ENCODE results near the gene YLPM1. TPM values are rescaled to one million over a fixed set of nuclear protein-coding genes. Genes with fewer than 3 reads are reported as not detected.

The YLPM1 gene
- total RNA-seq, 1 donor, result 39.8 TPM

DNA sequence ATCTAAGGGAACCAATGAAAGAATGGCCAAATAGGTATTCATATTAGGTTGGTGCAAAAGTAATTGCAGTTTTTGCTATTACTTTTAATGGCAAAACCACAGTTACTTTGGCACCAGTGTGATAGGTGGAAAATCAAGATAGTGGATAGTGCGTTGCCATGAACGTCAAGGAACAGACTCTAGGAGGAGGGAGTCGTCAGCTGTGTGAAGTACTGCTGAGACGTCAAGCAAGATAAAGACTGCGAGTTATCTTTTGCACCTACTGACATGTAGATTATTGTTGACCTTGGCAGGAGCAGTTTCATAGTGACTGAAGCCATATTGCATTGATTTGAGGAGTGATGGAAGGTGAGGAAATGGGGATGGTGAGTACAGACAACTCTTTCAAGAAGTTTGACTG is 8.3 kb downstream of the YLPM1 start:
- no peaks in the 10 kb centered on the region for H3K4me1 ChIP-seq (ENCODE audit: insufficient read depth, low read length)
- H3K79me2 ChIP-seq (ENCODE audit: insufficient read depth, low read length), result peaks cover 85% of the 10 kb centered on the region
- no peak overlapping the region for H2AFZ ChIP-seq (ENCODE audit: low read length)
- no peak overlapping the region for H3K27ac ChIP-seq (ENCODE audit: low read depth, low read length)
- TF ChIP-seq, protein P1, sequence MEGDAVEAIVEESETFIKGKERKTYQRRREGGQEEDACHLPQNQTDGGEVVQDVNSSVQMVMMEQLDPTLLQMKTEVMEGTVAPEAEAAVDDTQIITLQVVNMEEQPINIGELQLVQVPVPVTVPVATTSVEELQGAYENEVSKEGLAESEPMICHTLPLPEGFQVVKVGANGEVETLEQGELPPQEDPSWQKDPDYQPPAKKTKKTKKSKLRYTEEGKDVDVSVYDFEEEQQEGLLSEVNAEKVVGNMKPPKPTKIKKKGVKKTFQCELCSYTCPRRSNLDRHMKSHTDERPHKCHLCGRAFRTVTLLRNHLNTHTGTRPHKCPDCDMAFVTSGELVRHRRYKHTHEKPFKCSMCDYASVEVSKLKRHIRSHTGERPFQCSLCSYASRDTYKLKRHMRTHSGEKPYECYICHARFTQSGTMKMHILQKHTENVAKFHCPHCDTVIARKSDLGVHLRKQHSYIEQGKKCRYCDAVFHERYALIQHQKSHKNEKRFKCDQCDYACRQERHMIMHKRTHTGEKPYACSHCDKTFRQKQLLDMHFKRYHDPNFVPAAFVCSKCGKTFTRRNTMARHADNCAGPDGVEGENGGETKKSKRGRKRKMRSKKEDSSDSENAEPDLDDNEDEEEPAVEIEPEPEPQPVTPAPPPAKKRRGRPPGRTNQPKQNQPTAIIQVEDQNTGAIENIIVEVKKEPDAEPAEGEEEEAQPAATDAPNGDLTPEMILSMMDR (IDR thresholded peaks at IDR 0.05; ENCODE audit: extremely low read depth, low read depth, low read length), result no peak
- H3K9me3 ChIP-seq (ENCODE audit: low read depth, low read length), result no peaks in the 10 kb centered on the region
- H4K20me1 ChIP-seq (ENCODE audit: insufficient read depth, low read length), result peaks cover 49% of the 10 kb centered on the region
- no peak overlapping the region for H3K4me2 ChIP-seq (ENCODE audit: insufficient read depth, low read length)
- H3K4me3 ChIP-seq (ENCODE audit: insufficient read depth, low read length), result no peak overlapping the region
- H3K36me3 ChIP-seq (ENCODE audit: insufficient read depth, low read length), result peaks cover 5% of the 10 kb centered on the region
- DNase-seq (ENCODE audit: insufficient read length, low spot score, missing footprints), result no peak
- H3K27me3 ChIP-seq (ENCODE audit: insufficient read depth, low read length), result no peaks in the 10 kb centered on the region

DNA sequence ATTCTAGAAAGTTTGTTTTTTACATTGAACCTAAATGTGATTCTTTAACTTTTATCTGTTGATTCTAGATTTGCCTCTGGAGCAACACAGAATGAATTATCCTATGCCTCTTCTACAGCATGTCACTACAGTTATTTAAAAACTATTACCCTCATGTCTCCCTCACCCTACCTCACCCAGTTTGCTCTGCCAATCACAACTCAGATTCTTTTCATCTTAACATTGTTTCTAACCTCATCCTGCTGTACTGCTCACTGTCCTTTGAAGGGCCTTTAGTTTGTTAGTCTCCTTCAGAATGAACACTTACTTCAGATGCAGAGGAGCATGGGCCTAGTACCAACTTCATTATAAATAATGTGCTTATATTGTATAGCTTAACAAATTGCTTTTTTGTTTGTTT is 21.5 kb downstream of the YLPM1 start:
- no peaks in the 10 kb centered on the region for H3K4me1 ChIP-seq (ENCODE audit: insufficient read depth, low read length)
- H3K27me3 ChIP-seq (ENCODE audit: insufficient read depth, low read length), result no peaks in the 10 kb centered on the region
- H3K27ac ChIP-seq (ENCODE audit: low read depth, low read length), result no peak overlapping the region
- peaks cover 59% of the 10 kb centered on the region for H3K79me2 ChIP-seq (ENCODE audit: insufficient read depth, low read length)
- TF ChIP-seq, protein P1 (IDR thresholded peaks at IDR 0.05; ENCODE audit: extremely low read depth, low read depth, low read length), result no peak
- peaks cover 41% of the 10 kb centered on the region for H3K36me3 ChIP-seq (ENCODE audit: insufficient read depth, low read length)
- no peak overlapping the region for H3K4me2 ChIP-seq (ENCODE audit: insufficient read depth, low read length)
- no peak overlapping the region for H3K4me3 ChIP-seq (ENCODE audit: insufficient read depth, low read length)
- no peaks in the 10 kb centered on the region for H3K9me3 ChIP-seq (ENCODE audit: low read depth, low read length)
- H4K20me1 ChIP-seq (ENCODE audit: insufficient read depth, low read length), result no peaks in the 10 kb centered on the region
- H2AFZ ChIP-seq (ENCODE audit: low read length), result no peak overlapping the region
- no peak for DNase-seq (ENCODE audit: insufficient read length, low spot score, missing footprints)

DNA sequence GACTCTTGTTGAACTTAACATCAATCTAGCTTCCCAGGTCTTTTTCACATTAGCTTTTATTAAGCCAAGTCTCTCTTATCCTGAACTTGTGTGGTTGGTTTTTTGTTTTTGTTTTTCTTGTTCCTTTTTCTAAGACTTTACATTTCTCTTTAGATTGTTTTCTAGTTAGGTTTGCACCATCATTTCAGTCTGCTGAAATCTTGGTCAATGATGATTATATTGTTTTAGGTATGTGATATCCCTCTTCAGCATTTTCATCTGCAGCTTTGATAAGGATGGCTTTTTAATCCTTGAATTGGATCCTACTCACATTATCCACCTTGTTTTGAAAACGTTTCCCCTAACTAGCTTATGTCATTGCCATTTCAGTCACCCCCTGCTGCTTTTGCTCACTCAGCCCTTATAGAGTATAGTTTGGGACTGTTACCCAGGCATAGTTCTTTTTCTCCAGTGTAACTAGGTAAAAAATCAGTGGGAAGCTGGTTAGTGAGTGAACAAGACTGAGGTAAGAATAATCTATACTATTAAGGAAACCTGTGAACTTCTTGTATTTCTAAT is 22.0 kb downstream of the YLPM1 start:
- DNase-seq (ENCODE audit: insufficient read length, low spot score, missing footprints), result no peak
- Histone ChIP-seq H3K27me3 (ENCODE audit: insufficient read depth, low read length) (no peaks in the 10 kb centered on the region), H2AFZ (ENCODE audit: low read length) (no peak overlapping the region), H3K4me3 (ENCODE audit: insufficient read depth, low read length) (no peak overlapping the region), H3K27ac (ENCODE audit: low read depth, low read length) (no peak overlapping the region), H4K20me1 (ENCODE audit: insufficient read depth, low read length) (no peaks in the 10 kb centered on the region), H3K79me2 (ENCODE audit: insufficient read depth, low read length) (peaks cover 64% of the 10 kb centered on the region), H3K4me2 (ENCODE audit: insufficient read depth, low read length) (no peak overlapping the region), H3K36me3 (ENCODE audit: insufficient read depth, low read length) (peaks cover 38% of the 10 kb centered on the region), H3K4me1 (ENCODE audit: insufficient read depth, low read length) (no peaks in the 10 kb centered on the region), H3K9me3 (ENCODE audit: low read depth, low read length) (no peaks in the 10 kb centered on the region)
- TF ChIP-seq, protein P1 (IDR thresholded peaks at IDR 0.05; ENCODE audit: extremely low read depth, low read depth, low read length), result no peak

DNA sequence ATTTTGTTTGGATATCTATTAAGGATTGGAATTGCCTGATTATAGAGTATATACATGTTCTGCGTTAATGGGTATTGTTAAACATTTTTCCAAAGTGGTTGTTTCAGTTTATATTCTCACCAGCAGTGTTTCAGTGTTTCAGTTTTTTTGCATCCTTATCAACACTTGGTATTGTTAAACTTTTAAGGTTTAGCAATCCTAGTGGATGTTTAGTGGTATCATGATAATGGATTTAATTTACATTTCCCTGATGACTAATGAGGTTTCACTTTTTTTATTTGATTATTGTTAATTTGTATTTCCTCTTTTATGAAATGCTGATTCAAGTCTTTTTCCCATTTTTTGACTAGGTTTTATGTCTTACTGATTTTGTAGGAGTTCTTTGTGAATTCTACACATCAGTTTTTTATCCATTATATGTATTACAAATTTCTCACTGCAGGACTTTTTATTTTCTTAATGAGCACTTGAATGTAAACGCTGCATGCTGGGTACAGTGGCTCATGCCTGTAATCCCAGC is 23.7 kb downstream of the YLPM1 start:
- TF ChIP-seq, protein P1 (IDR thresholded peaks at IDR 0.05; ENCODE audit: extremely low read depth, low read depth, low read length), result no peak
- no peaks in the 10 kb centered on the region for H3K9me3 ChIP-seq (ENCODE audit: low read depth, low read length)
- no peaks in the 10 kb centered on the region for H3K27me3 ChIP-seq (ENCODE audit: insufficient read depth, low read length)
- H4K20me1 ChIP-seq (ENCODE audit: insufficient read depth, low read length), result peaks cover 3% of the 10 kb centered on the region
- H3K4me3 ChIP-seq (ENCODE audit: insufficient read depth, low read length), result no peak overlapping the region
- H3K36me3 ChIP-seq (ENCODE audit: insufficient read depth, low read length), result peaks cover 24% of the 10 kb centered on the region
- no peak overlapping the region for H2AFZ ChIP-seq (ENCODE audit: low read length)
- peaks cover 73% of the 10 kb centered on the region for H3K79me2 ChIP-seq (ENCODE audit: insufficient read depth, low read length)
- H3K4me1 ChIP-seq (ENCODE audit: insufficient read depth, low read length), result no peaks in the 10 kb centered on the region
- no peak overlapping the region for H3K27ac ChIP-seq (ENCODE audit: low read depth, low read length)
- H3K4me2 ChIP-seq (ENCODE audit: insufficient read depth, low read length), result no peak overlapping the region
- no peak for DNase-seq (ENCODE audit: insufficient read length, low spot score, missing footprints)
